Panc1 (cell line): ENCODE measurements around the gene RORC. TPM values are rescaled to one million over a fixed set of nuclear protein-coding genes. Genes with fewer than 3 reads are reported as not detected.

Experiments
- ATAC-seq: fragments of 200-7000 bp; cut with Tn5 transposase; 2 replicates; pipeline ENCODE4 v1.9.1; 2020; ENCODE audit warnings: mild to moderate bottlenecking, moderate library complexity
- BruUV-seq: library from RNA; stranded (reverse); fragments of 400-500 nt; replicated peaks from 2 replicates; lab custom pipeline; 2021; lab: Mats Ljungman, UMichigan
- CTCF ChIA-PET: fragments of 300-600 bp; sonication (Branson Sonifier 250); formaldehyde crosslinking; loops from one replicate; lab custom pipeline; 2022; ENCODE audit warnings: antibody characterized with exemption; lab: Charles Lee
- POLR2A ChIA-PET: fragments of 300-600 bp; sonication (Branson Sonifier 250); formaldehyde crosslinking; loops from one replicate; lab custom pipeline; 2022; ENCODE audit warnings: antibody characterized with exemption; lab: Charles Lee
- DNase-seq: peaks from one replicate; pipeline ENCODE4 v3.0.0-alpha.2; 2010; ENCODE audit warnings: low read depth, low spot score
- H3K27ac ChIP-seq: 2 replicates; pipeline ENCODE4 v1.5.1; 2011; ENCODE audit warnings: mild to moderate bottlenecking, low read length, inconsistent platforms
- H3K27me3 ChIP-seq: fragments of 200-500 bp; sonication (Bioruptor generic); 2 replicates; pipeline ENCODE4 v1.6.0; 2014; ENCODE audit warnings: low read length, inconsistent platforms; ENCODE audit not compliant: control insufficient read depth, insufficient read depth
- H3K36me3 ChIP-seq: fragments of 200-500 bp; sonication (Bioruptor generic); 2 replicates; pipeline ENCODE4 v1.5.1; 2014; ENCODE audit warnings: inconsistent platforms, mild to moderate bottlenecking, low read length, moderate library complexity; ENCODE audit not compliant: control insufficient read depth, insufficient read depth
- H3K4me1 ChIP-seq: 2 replicates; pipeline ENCODE4 v1.5.1; 2011; ENCODE audit warnings: inconsistent platforms, mild to moderate bottlenecking, low read length, moderate library complexity; ENCODE audit not compliant: control insufficient read depth, insufficient read depth
- H3K4me3 ChIP-seq, 2 experiments: 2 replicates each; pipeline ENCODE4 v1.5.1; 2011 to 2012; ENCODE audit warnings: low read depth in 2 of 2, low read length in 2 of 2, mild to moderate bottlenecking in 2 of 2, inconsistent platforms in 1 of 2, moderate library complexity in 1 of 2
- H3K9me3 ChIP-seq: fragments of 200-500 bp; sonication (Bioruptor generic); 2 replicates; pipeline ENCODE4 v1.5.1; 2014; ENCODE audit warnings: low read depth, mild to moderate bottlenecking, inconsistent platforms, low read length, moderate library complexity; ENCODE audit not compliant: control insufficient read depth, insufficient read depth
- POLR2AphosphoS5 ChIP-seq: IDR thresholded peaks from 2 replicates; pipeline ENCODE4 v1.6.1; 2012; ENCODE audit warnings: mild to moderate bottlenecking, low read depth, low read length, moderate library complexity
- REST ChIP-seq, 2 experiments: IDR thresholded peaks; 2 replicates each; pipeline ENCODE4 v1.6.1; 2011 to 2012; ENCODE audit warnings: low read depth in 2 of 2, control low read depth in 1 of 2, low read length in 1 of 2, mild to moderate bottlenecking in 1 of 2, moderate library complexity in 1 of 2; ENCODE audit not compliant: insufficient read depth in 1 of 2
- SIN3A ChIP-seq: IDR thresholded peaks from 2 replicates; pipeline ENCODE4 v1.6.1; 2012; ENCODE audit warnings: low read depth, mild to moderate bottlenecking, low read length, moderate library complexity, borderline replicate concordance; ENCODE audit not compliant: insufficient read depth
- TCF7L2 ChIP-seq: IDR thresholded peaks from 2 replicates; pipeline ENCODE4 v1.6.1; 2011; ENCODE audit warnings: mild to moderate bottlenecking, low read depth, low read length, inconsistent platforms
- in situ Hi-C: cut with HindIII; loops from 2 replicates; pipeline ENCODE4 v1.10.0; 2016; ENCODE audit warnings: low sequenced_read_pairs, low pct_unique_long_range_greater_than_20kb
- intact Hi-C: fragments of 100-400 bp; cut with micrococcal nuclease; formaldehyde crosslinking; loops from one replicate; pipeline ENCODE4 v1.10.0; 2022; ENCODE audit not compliant: unreplicated experiment
- total RNA-seq: library from RNA; stranded (reverse); gene quantifications from one replicate; pipeline ENCODE4 v1.2.1, GENCODE V29; 2021; ENCODE audit not compliant: unreplicated experiment
- TF ChIP-seq, protein P1 (sequence below): fragments of 450-650 bp; IDR thresholded peaks from 2 replicates; pipeline ENCODE4 v1.5.1; 2017; ENCODE audit warnings: mild to moderate bottlenecking

RORC gene
- total RNA-seq, 1 experiment from 2014 or later = not detected

GRCh38 chr1:151852733-151853132, 21.1 kb upstream of the RORC start:
- no TSS peak for BruUV-seq
- Histone ChIP-seq H3K36me3 (no peaks in the 10 kb centered on the region), H3K27ac (no peak overlapping the region), H3K9me3 (no peaks in the 10 kb centered on the region), H3K27me3 (no peaks in the 10 kb centered on the region), H3K4me3 (no peak overlapping the region), H3K4me1 (no peaks in the 10 kb centered on the region)
- ChIA-PET CTCF (no interaction called here), POLR2A (interaction anchor here (0.7 kb wide), 1 partner anchor 94 kb away, joined by 9 read pairs; no protein-coding TSS in a partner anchor)
- in situ Hi-C loops (no loop called here), intact Hi-C loops (no loop called here)
- TF ChIP-seq REST (IDR thresholded peaks at IDR 0.05; ENCODE audit: insufficient read depth in 1 of 2, low read depth in 2 of 2, low read length in 1 of 2) (no peak), POLR2AphosphoS5 (no peak), SIN3A (no peak), TCF7L2 (no peak)
- TF ChIP-seq, protein P1, sequence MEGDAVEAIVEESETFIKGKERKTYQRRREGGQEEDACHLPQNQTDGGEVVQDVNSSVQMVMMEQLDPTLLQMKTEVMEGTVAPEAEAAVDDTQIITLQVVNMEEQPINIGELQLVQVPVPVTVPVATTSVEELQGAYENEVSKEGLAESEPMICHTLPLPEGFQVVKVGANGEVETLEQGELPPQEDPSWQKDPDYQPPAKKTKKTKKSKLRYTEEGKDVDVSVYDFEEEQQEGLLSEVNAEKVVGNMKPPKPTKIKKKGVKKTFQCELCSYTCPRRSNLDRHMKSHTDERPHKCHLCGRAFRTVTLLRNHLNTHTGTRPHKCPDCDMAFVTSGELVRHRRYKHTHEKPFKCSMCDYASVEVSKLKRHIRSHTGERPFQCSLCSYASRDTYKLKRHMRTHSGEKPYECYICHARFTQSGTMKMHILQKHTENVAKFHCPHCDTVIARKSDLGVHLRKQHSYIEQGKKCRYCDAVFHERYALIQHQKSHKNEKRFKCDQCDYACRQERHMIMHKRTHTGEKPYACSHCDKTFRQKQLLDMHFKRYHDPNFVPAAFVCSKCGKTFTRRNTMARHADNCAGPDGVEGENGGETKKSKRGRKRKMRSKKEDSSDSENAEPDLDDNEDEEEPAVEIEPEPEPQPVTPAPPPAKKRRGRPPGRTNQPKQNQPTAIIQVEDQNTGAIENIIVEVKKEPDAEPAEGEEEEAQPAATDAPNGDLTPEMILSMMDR = no peak
- ATAC-seq (no peak), DNase-seq (no peak)

DNA sequence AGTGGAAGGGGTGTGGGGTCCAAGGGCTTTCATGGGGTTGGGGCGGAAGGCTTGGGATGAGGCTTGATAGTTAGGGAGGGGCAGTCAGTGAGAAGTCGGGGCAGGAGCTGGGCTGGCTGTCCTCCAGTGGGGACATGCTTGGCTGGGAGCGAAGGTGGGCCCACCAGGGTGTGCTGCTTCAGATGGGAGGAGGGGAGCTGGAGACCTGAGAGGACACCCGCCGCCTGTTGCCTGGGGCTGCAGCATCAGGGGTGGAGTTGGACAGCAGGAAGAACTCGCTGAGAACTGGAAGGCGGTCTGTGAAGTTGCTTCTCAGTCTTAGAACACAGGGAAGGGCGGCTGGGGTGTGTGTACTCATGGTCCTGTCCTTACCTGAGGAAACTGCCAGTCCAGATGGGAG, 20.3 kb upstream of the RORC start:
- H3K9me3 ChIP-seq = no peaks in the 10 kb centered on the region
- intact Hi-C loops = no loop called here
- no TSS peak for BruUV-seq
- ATAC-seq (no peak), DNase-seq (no peak)
- no peaks in the 10 kb centered on the region for H3K27me3 ChIP-seq
- in situ Hi-C loops = no loop called here
- TF ChIP-seq TCF7L2 (no peak), POLR2AphosphoS5 (no peak), SIN3A (no peak), REST (IDR thresholded peaks at IDR 0.05; ENCODE audit: insufficient read depth in 1 of 2, low read depth in 2 of 2, low read length in 1 of 2) (no peak)
- TF ChIP-seq, protein P1 = no peak
- POLR2A ChIA-PET = interaction anchor here (0.7 kb wide), 2 partner anchors 62 to 95 kb away, joined by 4 to 9 read pairs; partner anchors contain the start of gene TDRKH
- CTCF ChIA-PET = no interaction called here
- H3K36me3 ChIP-seq = no peaks in the 10 kb centered on the region
- H3K4me1 ChIP-seq = no peaks in the 10 kb centered on the region
- H3K27ac ChIP-seq = no peak overlapping the region
- H3K4me3 ChIP-seq = no peak overlapping the region
